WTC11 (cell line): Measurements from ENCODE around the gene TBC1D14. TPM values are rescaled to one million over a fixed set of nuclear protein-coding genes. Genes with fewer than 3 reads are reported as not detected.

Experiments used
- ATAC-seq: fragments of 200-7000 bp; cut with Tn5 transposase; 2 replicates; pipeline ENCODE4 v1.10.0; 2021; ENCODE audit warnings: mild to moderate bottlenecking, moderate library complexity
- CTCF ChIA-PET: fragments of 300-600 bp; sonication (Branson Sonifier 250); formaldehyde crosslinking; loops from one replicate; lab custom pipeline; 2021; ENCODE audit warnings: antibody characterized with exemption; lab: Charles Lee
- POLR2A ChIA-PET: fragments of 350-600 bp; sonication (Branson Sonifier 250); formaldehyde crosslinking; loops from one replicate; lab custom pipeline; 2021; ENCODE audit warnings: antibody characterized with exemption; lab: Charles Lee
- DNase-seq: peaks from one replicate; pipeline ENCODE4 v3.0.0; 2021; ENCODE audit warnings: low spot score
- H3K27ac Mint-ChIP-seq: 2 replicates; pipeline ENCODE4 v1.8.0; 2021; ENCODE audit warnings: mixed read lengths
- H3K27me3 Mint-ChIP-seq: 2 replicates; pipeline ENCODE4 v1.8.0; 2021; ENCODE audit warnings: low read depth, mild to moderate bottlenecking, moderate library complexity, mixed read lengths
- H3K36me3 Mint-ChIP-seq: 2 replicates; pipeline ENCODE4 v1.8.0; 2021; ENCODE audit warnings: mixed read lengths
- H3K4me1 Mint-ChIP-seq: 2 replicates; pipeline ENCODE4 v1.8.0; 2022; ENCODE audit warnings: mixed read lengths
- H3K4me3 Mint-ChIP-seq: 2 replicates; pipeline ENCODE4 v1.8.0; 2021; ENCODE audit warnings: mild to moderate bottlenecking, moderate library complexity, mixed read lengths
- H3K9me3 Mint-ChIP-seq: 2 replicates; pipeline ENCODE4 v1.8.0; 2021; ENCODE audit warnings: mixed read lengths
- CBFB ChIP-seq: sonication (generic); formaldehyde crosslinking; IDR thresholded peaks from 2 replicates; pipeline ENCODE4 v1.8.1; 2022; ENCODE audit warnings: mild to moderate bottlenecking, low read depth, missing genetic modification reagents
- ETV6 ChIP-seq: sonication (generic); formaldehyde crosslinking; IDR thresholded peaks from 2 replicates; pipeline ENCODE4 v1.8.1; 2022; ENCODE audit warnings: mild to moderate bottlenecking, missing genetic modification reagents
- GABPB1 ChIP-seq: sonication (generic); formaldehyde crosslinking; IDR thresholded peaks from 2 replicates; pipeline ENCODE4 v1.8.1; 2023; ENCODE audit warnings: mild to moderate bottlenecking, missing genetic modification reagents
- JUN ChIP-seq: sonication (generic); formaldehyde crosslinking; IDR thresholded peaks from 2 replicates; pipeline ENCODE4 v1.8.0; 2023; ENCODE audit warnings: mild to moderate bottlenecking, missing genetic modification reagents
- MXD4 ChIP-seq: fragments of 250-450 bp; sonication (Bioruptor Pico); IDR thresholded peaks from 2 replicates; pipeline ENCODE4 v1.8.0; 2021; ENCODE audit warnings: mild to moderate bottlenecking, moderate library complexity, borderline replicate concordance
- NFATC4 ChIP-seq: fragments of 250-450 bp; sonication (Bioruptor Pico); IDR thresholded peaks from 2 replicates; pipeline ENCODE4 v1.9.0; 2021; ENCODE audit warnings: mild to moderate bottlenecking
- NR3C1 ChIP-seq: sonication (generic); formaldehyde crosslinking; conservative IDR thresholded peaks from 2 replicates; pipeline ENCODE4 v1.8.1; 2023; ENCODE audit warnings: low read depth, mild to moderate bottlenecking, missing genetic modification reagents
- SMAD4 ChIP-seq: sonication (generic); formaldehyde crosslinking; IDR thresholded peaks from 2 replicates; pipeline ENCODE4 v1.8.0; 2022; ENCODE audit warnings: mild to moderate bottlenecking, missing genetic modification reagents
- ZNF317 ChIP-seq: sonication (generic); formaldehyde crosslinking; IDR thresholded peaks from 2 replicates; pipeline ENCODE4 v1.8.1; 2023; ENCODE audit warnings: low read depth, mild to moderate bottlenecking, moderate library complexity, missing genetic modification reagents, borderline replicate concordance
- ZNF416 ChIP-seq: fragments of 250-450 bp; sonication (Bioruptor Pico); IDR thresholded peaks from 2 replicates; pipeline ENCODE4 v1.9.0; 2021; ENCODE audit warnings: mild to moderate bottlenecking, inconsistent platforms
- total RNA-seq: library from RNA; stranded (reverse); gene quantifications from 3 replicates; pipeline ENCODE4 v1.2.3, GENCODE V29; 2021
- TF ChIP-seq, protein P1 (sequence below): sonication (generic); formaldehyde crosslinking; IDR thresholded peaks from 2 replicates; pipeline ENCODE4 v1.8.1; 2023; ENCODE audit warnings: mild to moderate bottlenecking, missing genetic modification reagents, borderline replicate concordance
- TF ChIP-seq, protein P2 (sequence below): sonication (generic); formaldehyde crosslinking; IDR thresholded peaks from 2 replicates; pipeline ENCODE4 v1.8.0; 2023; ENCODE audit warnings: mild to moderate bottlenecking, missing genetic modification reagents
- TF ChIP-seq, protein P3 (sequence below): sonication (generic); formaldehyde crosslinking; IDR thresholded peaks from 2 replicates; pipeline ENCODE4 v1.8.1; 2023; ENCODE audit warnings: mild to moderate bottlenecking, missing genetic modification reagents, moderate library complexity
- TF ChIP-seq, protein P4 (sequence below): fragments of 250-450 bp; sonication (Bioruptor Pico); IDR thresholded peaks from 2 replicates; pipeline ENCODE4 v1.9.0; 2021; ENCODE audit warnings: moderate library complexity, mild to moderate bottlenecking, inconsistent platforms, borderline replicate concordance

TBC1D14 gene
- total RNA-seq, 1 experiment from 2014 or later: 45.1 TPM

DNA sequence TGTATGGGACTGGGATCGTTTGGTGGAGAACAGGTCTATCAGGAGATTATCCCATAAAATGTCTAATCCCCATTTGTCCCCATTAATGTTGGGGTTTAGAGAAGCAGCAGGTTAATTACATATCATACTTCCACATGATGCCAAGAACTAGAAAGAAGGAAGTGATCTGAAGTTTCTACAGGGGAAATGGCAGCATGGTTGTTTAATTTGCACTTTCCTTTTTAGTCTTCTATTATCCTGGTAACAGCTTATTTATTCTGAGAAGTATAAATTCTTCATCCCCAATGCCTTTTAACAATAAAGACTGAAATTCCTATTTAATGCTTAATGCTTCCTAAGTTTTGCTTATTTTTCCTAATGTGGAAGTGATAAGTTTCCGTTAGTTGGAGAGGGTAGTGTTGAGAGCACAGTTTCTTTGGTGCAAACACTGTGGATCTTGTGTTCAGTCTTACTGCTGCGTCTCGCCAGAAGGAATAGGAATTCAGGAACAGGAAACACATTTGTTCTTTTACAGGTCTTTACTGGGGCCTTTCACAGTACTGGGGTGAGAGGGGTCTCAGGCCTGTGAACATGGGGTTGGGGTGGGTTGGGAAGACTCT is 74.0 kb downstream of the TBC1D14 start:
- no peak overlapping the region for H3K4me3 Mint-ChIP-seq
- ATAC-seq (no peak), DNase-seq (no peak)
- POLR2A ChIA-PET: interaction anchor here (0.8 kb wide), 1 partner anchor 1366 kb away, joined by 4 read pairs; no protein-coding TSS in a partner anchor
- CTCF ChIA-PET: interaction anchor here (1.5 to 1.6 kb wide), 2 partner anchors 9 to 11 kb away, joined by 4 to 10 read pairs; no protein-coding TSS in a partner anchor
- H3K36me3 Mint-ChIP-seq: no peaks in the 10 kb centered on the region
- no peak for TF ChIP-seq NFATC4 (CRISPR knock-in tag)
- TF ChIP-seq GABPB1 (CRISPR knock-in tag): no peak
- TF ChIP-seq, protein P1, sequence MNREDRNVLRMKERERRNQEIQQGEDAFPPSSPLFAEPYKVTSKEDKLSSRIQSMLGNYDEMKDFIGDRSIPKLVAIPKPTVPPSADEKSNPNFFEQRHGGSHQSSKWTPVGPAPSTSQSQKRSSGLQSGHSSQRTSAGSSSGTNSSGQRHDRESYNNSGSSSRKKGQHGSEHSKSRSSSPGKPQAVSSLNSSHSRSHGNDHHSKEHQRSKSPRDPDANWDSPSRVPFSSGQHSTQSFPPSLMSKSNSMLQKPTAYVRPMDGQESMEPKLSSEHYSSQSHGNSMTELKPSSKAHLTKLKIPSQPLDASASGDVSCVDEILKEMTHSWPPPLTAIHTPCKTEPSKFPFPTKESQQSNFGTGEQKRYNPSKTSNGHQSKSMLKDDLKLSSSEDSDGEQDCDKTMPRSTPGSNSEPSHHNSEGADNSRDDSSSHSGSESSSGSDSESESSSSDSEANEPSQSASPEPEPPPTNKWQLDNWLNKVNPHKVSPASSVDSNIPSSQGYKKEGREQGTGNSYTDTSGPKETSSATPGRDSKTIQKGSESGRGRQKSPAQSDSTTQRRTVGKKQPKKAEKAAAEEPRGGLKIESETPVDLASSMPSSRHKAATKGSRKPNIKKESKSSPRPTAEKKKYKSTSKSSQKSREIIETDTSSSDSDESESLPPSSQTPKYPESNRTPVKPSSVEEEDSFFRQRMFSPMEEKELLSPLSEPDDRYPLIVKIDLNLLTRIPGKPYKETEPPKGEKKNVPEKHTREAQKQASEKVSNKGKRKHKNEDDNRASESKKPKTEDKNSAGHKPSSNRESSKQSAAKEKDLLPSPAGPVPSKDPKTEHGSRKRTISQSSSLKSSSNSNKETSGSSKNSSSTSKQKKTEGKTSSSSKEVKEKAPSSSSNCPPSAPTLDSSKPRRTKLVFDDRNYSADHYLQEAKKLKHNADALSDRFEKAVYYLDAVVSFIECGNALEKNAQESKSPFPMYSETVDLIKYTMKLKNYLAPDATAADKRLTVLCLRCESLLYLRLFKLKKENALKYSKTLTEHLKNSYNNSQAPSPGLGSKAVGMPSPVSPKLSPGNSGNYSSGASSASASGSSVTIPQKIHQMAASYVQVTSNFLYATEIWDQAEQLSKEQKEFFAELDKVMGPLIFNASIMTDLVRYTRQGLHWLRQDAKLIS (CRISPR knock-in tag): no peak
- no peak for TF ChIP-seq ZNF317 (CRISPR knock-in tag)
- TF ChIP-seq, protein P2, sequence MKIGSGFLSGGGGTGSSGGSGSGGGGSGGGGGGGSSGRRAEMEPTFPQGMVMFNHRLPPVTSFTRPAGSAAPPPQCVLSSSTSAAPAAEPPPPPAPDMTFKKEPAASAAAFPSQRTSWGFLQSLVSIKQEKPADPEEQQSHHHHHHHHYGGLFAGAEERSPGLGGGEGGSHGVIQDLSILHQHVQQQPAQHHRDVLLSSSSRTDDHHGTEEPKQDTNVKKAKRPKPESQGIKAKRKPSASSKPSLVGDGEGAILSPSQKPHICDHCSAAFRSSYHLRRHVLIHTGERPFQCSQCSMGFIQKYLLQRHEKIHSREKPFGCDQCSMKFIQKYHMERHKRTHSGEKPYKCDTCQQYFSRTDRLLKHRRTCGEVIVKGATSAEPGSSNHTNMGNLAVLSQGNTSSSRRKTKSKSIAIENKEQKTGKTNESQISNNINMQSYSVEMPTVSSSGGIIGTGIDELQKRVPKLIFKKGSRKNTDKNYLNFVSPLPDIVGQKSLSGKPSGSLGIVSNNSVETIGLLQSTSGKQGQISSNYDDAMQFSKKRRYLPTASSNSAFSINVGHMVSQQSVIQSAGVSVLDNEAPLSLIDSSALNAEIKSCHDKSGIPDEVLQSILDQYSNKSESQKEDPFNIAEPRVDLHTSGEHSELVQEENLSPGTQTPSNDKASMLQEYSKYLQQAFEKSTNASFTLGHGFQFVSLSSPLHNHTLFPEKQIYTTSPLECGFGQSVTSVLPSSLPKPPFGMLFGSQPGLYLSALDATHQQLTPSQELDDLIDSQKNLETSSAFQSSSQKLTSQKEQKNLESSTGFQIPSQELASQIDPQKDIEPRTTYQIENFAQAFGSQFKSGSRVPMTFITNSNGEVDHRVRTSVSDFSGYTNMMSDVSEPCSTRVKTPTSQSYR: no peak
- TF ChIP-seq, protein P3, sequence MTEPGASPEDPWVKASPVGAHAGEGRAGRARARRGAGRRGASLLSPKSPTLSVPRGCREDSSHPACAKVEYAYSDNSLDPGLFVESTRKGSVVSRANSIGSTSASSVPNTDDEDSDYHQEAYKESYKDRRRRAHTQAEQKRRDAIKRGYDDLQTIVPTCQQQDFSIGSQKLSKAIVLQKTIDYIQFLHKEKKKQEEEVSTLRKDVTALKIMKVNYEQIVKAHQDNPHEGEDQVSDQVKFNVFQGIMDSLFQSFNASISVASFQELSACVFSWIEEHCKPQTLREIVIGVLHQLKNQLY (CRISPR knock-in tag): no peak
- TF ChIP-seq, protein P4, sequence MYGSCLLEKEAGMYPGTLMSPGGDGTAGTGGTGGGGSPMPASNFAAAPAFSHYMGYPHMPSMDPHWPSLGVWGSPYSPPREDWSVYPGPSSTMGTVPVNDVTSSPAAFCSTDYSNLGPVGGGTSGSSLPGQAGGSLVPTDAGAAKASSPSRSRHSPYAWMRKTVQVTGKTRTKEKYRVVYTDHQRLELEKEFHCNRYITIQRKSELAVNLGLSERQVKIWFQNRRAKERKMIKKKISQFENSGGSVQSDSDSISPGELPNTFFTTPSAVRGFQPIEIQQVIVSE (CRISPR knock-in tag): no peak
- TF ChIP-seq MXD4 (CRISPR knock-in tag): no peak
- TF ChIP-seq ZNF416: no peak
- TF ChIP-seq CBFB (CRISPR knock-in tag): no peak
- no peaks in the 10 kb centered on the region; the same call in 1 of the 2 replicates for H3K27me3 Mint-ChIP-seq
- no peaks in the 10 kb centered on the region for H3K9me3 Mint-ChIP-seq
- H3K4me1 Mint-ChIP-seq: peaks cover 30% of the 10 kb centered on the region
- H3K27ac Mint-ChIP-seq: no peak overlapping the region

DNA sequence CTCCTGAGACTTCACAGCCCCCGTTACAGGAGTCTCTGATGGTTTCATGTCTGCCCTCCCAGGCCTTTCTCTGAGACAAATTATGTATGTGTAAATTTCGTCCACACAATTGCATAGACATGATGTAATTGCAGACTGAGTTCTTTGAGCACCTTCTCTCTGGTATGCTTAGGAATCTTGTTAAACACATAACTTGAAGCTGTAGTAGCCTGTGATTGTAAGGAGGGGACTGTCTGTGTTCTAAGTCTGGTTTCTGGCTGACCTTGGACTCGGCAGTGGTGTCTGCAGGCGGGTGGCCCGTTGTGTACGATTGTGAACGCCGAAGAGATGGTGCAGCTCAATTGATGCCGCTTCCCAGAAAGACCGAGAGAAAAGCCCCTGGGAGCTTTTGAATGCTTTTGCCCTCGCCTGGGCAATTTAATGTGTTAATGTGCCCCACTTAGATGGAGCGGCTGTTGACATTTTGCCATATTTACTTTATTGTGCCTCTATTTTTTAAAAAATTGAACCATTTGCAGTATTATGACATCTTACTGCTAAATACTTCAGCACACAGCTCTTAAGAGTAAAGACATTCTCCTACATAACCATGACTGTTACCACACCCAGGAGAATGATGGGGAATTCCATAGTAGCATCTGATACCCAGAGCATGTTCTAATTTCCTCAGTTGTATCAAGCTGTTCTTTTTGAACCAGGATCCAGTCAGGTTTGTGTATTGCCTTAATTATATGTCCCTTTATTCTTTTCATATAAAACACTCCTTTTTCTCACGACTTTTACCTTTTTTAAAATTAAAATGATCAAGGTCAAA is 75.2 kb downstream of the TBC1D14 start:
- no peak for DNase-seq
- Mint-ChIP-seq H3K27me3 (no peaks in the 10 kb centered on the region; the same call in 1 of the 2 replicates), H3K4me1 (peaks cover 39% of the 10 kb centered on the region), H3K4me3 (peak overlapping the region; percentile 41), H3K27ac (no peak overlapping the region), H3K36me3 (no peaks in the 10 kb centered on the region), H3K9me3 (no peaks in the 10 kb centered on the region)
- CTCF ChIA-PET: interaction anchor here (1.0 to 1.6 kb wide), 3 partner anchors 10 to 58 kb away, joined by 3 to 10 read pairs (median 4); partner anchors contain the start of gene TADA2B
- TF ChIP-seq NR3C1 (CRISPR knock-in tag): no peak
- TF ChIP-seq ETV6 (CRISPR knock-in tag): no peak
- TF ChIP-seq JUN (CRISPR knock-in tag): no peak
- TF ChIP-seq SMAD4 (CRISPR knock-in tag): no peak
- POLR2A ChIA-PET: interaction anchor here (0.8 kb wide), 1 partner anchor 1364 kb away, joined by 4 read pairs; no protein-coding TSS in a partner anchor
- no peak for ATAC-seq
